Mesenchymal stem cell (in vitro differentiated cells and primary cell): ENCODE measurements around the gene HCN1.
"Not testable (repeated sequence)": the region's sequence is repeated elsewhere in the genome, so short reads cannot be mapped to it uniquely, and the experiment has no call there.

Experiments
- DNase-seq: peaks from one replicate; pipeline ENCODE4 v3.0.0-alpha.2; 2013
- H2AFZ ChIP-seq: one replicate; pipeline ENCODE4 v1.6.1; 2013; ENCODE audit warnings: low read depth, mild to moderate bottlenecking, control low read depth, inconsistent platforms, low read length, moderate library complexity
- H2AK5ac ChIP-seq: 2 replicates; pipeline ENCODE4 v1.6.1; 2013; ENCODE audit warnings: low read length, moderate library complexity, mild to moderate bottlenecking, inconsistent platforms; ENCODE audit not compliant: severe bottlenecking
- H2BK120ac ChIP-seq: one replicate; pipeline ENCODE4 v1.6.1; 2013; ENCODE audit warnings: low read depth, mild to moderate bottlenecking, inconsistent platforms, low read length, moderate library complexity
- H2BK12ac ChIP-seq, 2 experiments: one replicate each; pipeline ENCODE4 v1.6.1; 2013; ENCODE audit warnings: inconsistent platforms in 2 of 2, low read length in 2 of 2, mild to moderate bottlenecking in 2 of 2, moderate library complexity in 2 of 2, control low read depth in 1 of 2
- H2BK15ac ChIP-seq: one replicate; pipeline ENCODE4 v1.6.1; 2013; ENCODE audit warnings: mild to moderate bottlenecking, low read depth, inconsistent platforms; ENCODE audit not compliant: poor library complexity, severe bottlenecking
- H2BK5ac ChIP-seq: 2 replicates; pipeline ENCODE4 v1.6.1; 2013; ENCODE audit warnings: low read depth, mild to moderate bottlenecking, low read length, control low read depth, inconsistent platforms; ENCODE audit not compliant: poor library complexity, severe bottlenecking
- H3K14ac ChIP-seq, 2 experiments: one replicate each; pipeline ENCODE4 v1.6.1; 2013; ENCODE audit warnings: inconsistent platforms in 2 of 2, low read length in 2 of 2, control low read depth in 1 of 2, mild to moderate bottlenecking in 1 of 2, moderate library complexity in 1 of 2
- H3K18ac ChIP-seq, 2 experiments: one replicate each; pipeline ENCODE4 v1.6.1; 2013; ENCODE audit warnings: inconsistent platforms in 2 of 2, low read length in 2 of 2, control low read depth in 1 of 2, low read depth in 1 of 2, mild to moderate bottlenecking in 1 of 2
- H3K23ac ChIP-seq, 2 experiments: one replicate each; pipeline ENCODE4 v1.6.1; 2013; ENCODE audit warnings: inconsistent platforms in 2 of 2, low read length in 2 of 2, mild to moderate bottlenecking in 2 of 2, moderate library complexity in 2 of 2, control low read depth in 1 of 2
- H3K27ac ChIP-seq: 2 replicates; pipeline ENCODE4 v1.5.1; 2013; ENCODE audit warnings: mild to moderate bottlenecking, moderate library complexity, low read length, control low read depth, inconsistent platforms; ENCODE audit not compliant: poor library complexity, severe bottlenecking
- H3K27me3 ChIP-seq, 2 experiments: 2 replicates each; pipeline versions ENCODE4 v1.6.1 to v1.7.0; 2013; ENCODE audit warnings: low read length in 2 of 2, mild to moderate bottlenecking in 2 of 2, moderate library complexity in 2 of 2, control low read depth in 1 of 2, inconsistent platforms in 1 of 2; ENCODE audit not compliant: control insufficient read depth in 1 of 2, insufficient read depth in 1 of 2
- H3K36me3 ChIP-seq, 2 experiments: 2 replicates each; pipeline versions ENCODE4 v1.6.1 to v1.7.0; 2013; ENCODE audit warnings: low read length in 2 of 2, control low read depth in 1 of 2, inconsistent platforms in 1 of 2, low read depth in 1 of 2, mild to moderate bottlenecking in 1 of 2; ENCODE audit not compliant: insufficient read depth in 2 of 2, control insufficient read depth in 1 of 2
- H3K4ac ChIP-seq, 2 experiments: one replicate each; pipeline ENCODE4 v1.6.1; 2013; ENCODE audit warnings: inconsistent platforms in 2 of 2, low read length in 2 of 2, mild to moderate bottlenecking in 2 of 2, moderate library complexity in 2 of 2, control low read depth in 1 of 2, low read depth in 1 of 2
- H3K4me1 ChIP-seq: 2 replicates; pipeline ENCODE4 v1.6.1; 2013; ENCODE audit warnings: low read depth, low read length, control low read depth; ENCODE audit not compliant: control insufficient read depth, insufficient read depth
- H3K4me2 ChIP-seq: 2 replicates; pipeline ENCODE4 v1.6.1; 2013; ENCODE audit warnings: low read length, mild to moderate bottlenecking, inconsistent platforms; ENCODE audit not compliant: poor library complexity, severe bottlenecking
- H3K4me3 ChIP-seq, 2 experiments: 2 replicates each; pipeline versions ENCODE4 v1.5.1 to v1.7.0; 2013; ENCODE audit warnings: low read length in 2 of 2, mild to moderate bottlenecking in 2 of 2, control low read depth in 1 of 2, low read depth in 1 of 2; ENCODE audit not compliant: insufficient read depth in 1 of 2
- H3K79me1 ChIP-seq: replicated peaks from 2 replicates; pipeline ENCODE4 v1.6.1; 2013; ENCODE audit warnings: mild to moderate bottlenecking, control low read depth, low read length, inconsistent platforms; ENCODE audit not compliant: poor library complexity, severe bottlenecking
- H3K9ac ChIP-seq: 2 replicates; pipeline ENCODE4 v1.7.0; 2013; ENCODE audit warnings: mild to moderate bottlenecking, low read length, moderate library complexity
- H3K9me3 ChIP-seq: 2 replicates; pipeline ENCODE4 v1.7.0; 2013; ENCODE audit warnings: mild to moderate bottlenecking, low read length; ENCODE audit not compliant: control insufficient read depth
- H4K8ac ChIP-seq: one replicate; pipeline ENCODE4 v1.6.1; 2013; ENCODE audit warnings: inconsistent platforms, mild to moderate bottlenecking, low read length, moderate library complexity
- H4K91ac ChIP-seq: one replicate; pipeline ENCODE4 v1.6.1; 2013; ENCODE audit warnings: mild to moderate bottlenecking, low read length, inconsistent platforms
- WGBS: methylation state at CpG from one replicate; pipeline ENCODE4 v1.1.7; 2013; ENCODE audit warnings: mixed read lengths; 5-methylcytosine and 5-hydroxymethylcytosine counted together

Gene HCN1

GRCh38 chr5:45491368-45491767, 204.8 kb downstream of the HCN1 start:
- Histone ChIP-seq H3K36me3 (no peaks in the 10 kb centered on the region), H2BK5ac (no peak overlapping the region), H3K18ac (no peak overlapping the region), H2AK5ac (no peak overlapping the region), H3K4me3 (no peak overlapping the region), H3K27me3 (no peaks in the 10 kb centered on the region), H2BK12ac (no peak overlapping the region), H2BK15ac (no peak overlapping the region), H3K4ac (no peak overlapping the region), H3K4me1 (no peaks in the 10 kb centered on the region), H4K8ac (no peak overlapping the region), H3K27ac (no peak overlapping the region), H3K14ac (no peak overlapping the region), H3K79me1 (no peaks in the 10 kb centered on the region), H2AFZ (no peak overlapping the region), H3K9ac (no peak overlapping the region), H2BK120ac (no peak overlapping the region), H4K91ac (no peak overlapping the region), H3K9me3 (no peaks in the 10 kb centered on the region), H3K4me2 (no peak overlapping the region), H3K23ac (no peak overlapping the region)
- no peak for DNase-seq
- WGBS = over 99% methylated on average over 3 of the region's 3 CpGs

- H4K8ac ChIP-seq = no peak overlapping the region
- H3K14ac ChIP-seq = no peak overlapping the region
- H2AFZ ChIP-seq = no peak overlapping the region
- H3K4me2 ChIP-seq = no peak overlapping the region
- H3K23ac ChIP-seq = no peak overlapping the region
- no peak overlapping the region for H2BK12ac ChIP-seq
- H3K4me3 ChIP-seq = no peak overlapping the region
- 100% methylated on average over 1 of the region's 2 CpGs for WGBS
- no peaks in the 10 kb centered on the region for H3K4me1 ChIP-seq
- H2BK15ac ChIP-seq = no peak overlapping the region
- DNase-seq = no peak
- no peak overlapping the region for H3K4ac ChIP-seq
- H3K18ac ChIP-seq = no peak overlapping the region
- no peaks in the 10 kb centered on the region for H3K79me1 ChIP-seq
- no peak overlapping the region for H2BK120ac ChIP-seq
- no peak overlapping the region for H3K9ac ChIP-seq
- H4K91ac ChIP-seq = no peak overlapping the region
- no peak overlapping the region for H2AK5ac ChIP-seq
- no peak overlapping the region for H2BK5ac ChIP-seq
- no peaks in the 10 kb centered on the region for H3K36me3 ChIP-seq
- no peaks in the 10 kb centered on the region for H3K9me3 ChIP-seq
- H3K27me3 ChIP-seq = no peaks in the 10 kb centered on the region
- H3K27ac ChIP-seq = no peak overlapping the region
Measured at GRCh38 chr5:45484781-45485180, 211.4 kb downstream of the HCN1 start.

- no peaks in the 10 kb centered on the region for H3K79me1 ChIP-seq
- no peak overlapping the region for H3K14ac ChIP-seq
- 90% methylated on average over 1 of the region's 4 CpGs for WGBS
- no peak overlapping the region for H2AK5ac ChIP-seq
- no peak overlapping the region for H4K91ac ChIP-seq
- no peak overlapping the region for H3K23ac ChIP-seq
- H3K18ac ChIP-seq = no peak overlapping the region
- H3K4me2 ChIP-seq = no peak overlapping the region
- DNase-seq = peak; percentile 65
- H2BK15ac ChIP-seq = no peak overlapping the region
- H3K27me3 ChIP-seq = no peaks in the 10 kb centered on the region
- H3K4ac ChIP-seq = no peak overlapping the region
- no peak overlapping the region for H2BK5ac ChIP-seq
- no peak overlapping the region for H3K4me3 ChIP-seq
- no peaks in the 10 kb centered on the region for H3K36me3 ChIP-seq
- no peak overlapping the region for H2AFZ ChIP-seq
- no peak overlapping the region for H4K8ac ChIP-seq
- H3K4me1 ChIP-seq = no peaks in the 10 kb centered on the region
- H3K9ac ChIP-seq = no peak overlapping the region
- no peaks in the 10 kb centered on the region for H3K9me3 ChIP-seq
- no peak overlapping the region for H2BK12ac ChIP-seq
- H3K27ac ChIP-seq = no peak overlapping the region
- no peak overlapping the region for H2BK120ac ChIP-seq
Measured at GRCh38 chr5:45454114-45454513, 242.1 kb downstream of the HCN1 start.

- H3K36me3 ChIP-seq, H2BK5ac ChIP-seq, H4K8ac ChIP-seq, H2BK15ac ChIP-seq, H3K14ac ChIP-seq, H3K27ac ChIP-seq, H2BK120ac ChIP-seq, H4K91ac ChIP-seq, H3K79me1 ChIP-seq, H3K9ac ChIP-seq, H3K23ac ChIP-seq, H3K4ac ChIP-seq, H3K18ac ChIP-seq, H3K4me1 ChIP-seq, DNase-seq, H3K9me3 ChIP-seq, H3K4me2 ChIP-seq, H3K4me3 ChIP-seq, H2BK12ac ChIP-seq, H2AK5ac ChIP-seq, H2AFZ ChIP-seq, H3K27me3 ChIP-seq: not testable (repeated sequence)
- WGBS = 97% methylated on average over 15 of the region's 15 CpGs
Measured at GRCh38 chr5:45444856-45445255, 251.3 kb downstream of the HCN1 start.
